K562 (cell line): Measurements from ENCODE around the gene COL9A3. TPM values are rescaled to one million over a fixed set of nuclear protein-coding genes. Genes with fewer than 3 reads are reported as not detected.

ENCODE experiments used
- ATF7 ChIP-seq: fragments of 450-650 bp; IDR thresholded peaks from 2 replicates; pipeline ENCODE4 v1.7.1; 2014; ENCODE audit warnings: mild to moderate bottlenecking, moderate library complexity
- BRF1 ChIP-seq: IDR thresholded peaks from 3 replicates; pipeline ENCODE4 v1.6.1; 2011; ENCODE audit warnings: borderline replicate concordance, mild to moderate bottlenecking; ENCODE audit not compliant: insufficient read length; ENCODE audit errors: extremely low read depth
- HNRNPLL ChIP-seq: fragments of 200-400 bp; formaldehyde crosslinking; IDR thresholded peaks from 2 replicates; pipeline ENCODE4 v1.6.1; 2017; ENCODE audit warnings: low read length, low read depth, mild to moderate bottlenecking; ENCODE audit not compliant: poor library complexity, severe bottlenecking
- MAX ChIP-seq: sonication (generic); formaldehyde crosslinking; IDR thresholded peaks from 2 replicates; pipeline ENCODE4 v1.9.0; 2022; ENCODE audit warnings: mild to moderate bottlenecking, missing genetic modification reagents
- MTA1 ChIP-seq: fragments of 450-650 bp; IDR thresholded peaks from 2 replicates; pipeline ENCODE4 v1.6.1; 2017; ENCODE audit warnings: borderline replicate concordance
- NBN ChIP-seq: fragments of 450-650 bp; IDR thresholded peaks from 2 replicates; pipeline ENCODE4 v1.6.1; 2016; ENCODE audit warnings: low read depth, mild to moderate bottlenecking
- RREB1 ChIP-seq: fragments of 250-450 bp; sonication (Bioruptor Pico); IDR thresholded peaks from 2 replicates; pipeline ENCODE4 v1.4.0; 2020
- SMARCE1 ChIP-seq: fragments of 450-650 bp; IDR thresholded peaks from 2 replicates; pipeline ENCODE4 v1.7.1; 2016; ENCODE audit warnings: mild to moderate bottlenecking
- TCF7 ChIP-seq: sonication (generic); IDR thresholded peaks from 2 replicates; pipeline ENCODE4 v1.6.1; 2016; ENCODE audit warnings: antibody characterized with exemption, borderline replicate concordance
- TOE1 ChIP-seq, 2 experiments: fragments of 450-650 bp in 1 of 2; sonication (generic) in 1 of 2; formaldehyde crosslinking in 1 of 2; IDR thresholded peaks; 2 replicates each; pipeline versions ENCODE4 v1.7.1 to v1.8.0; 2016 to 2022; ENCODE audit warnings: borderline replicate concordance in 2 of 2, mild to moderate bottlenecking in 2 of 2, antibody characterized with exemption in 1 of 2, inconsistent platforms in 1 of 2, low read depth in 1 of 2, missing genetic modification reagents in 1 of 2, moderate library complexity in 1 of 2
- WHSC1 ChIP-seq: IDR thresholded peaks from one replicate; pipeline ENCODE4 v1.6.1; 2012; ENCODE audit warnings: low read length, control low read depth, inconsistent platforms
- ZNF124 ChIP-seq: sonication (generic); formaldehyde crosslinking; IDR thresholded peaks from 2 replicates; pipeline ENCODE4 v1.8.1; 2022; ENCODE audit warnings: missing genetic modification reagents
- ZNF143 ChIP-seq: sonication (generic); formaldehyde crosslinking; IDR thresholded peaks from 2 replicates; pipeline ENCODE4 v1.9.0; 2022; ENCODE audit warnings: mild to moderate bottlenecking, missing genetic modification reagents
- ZNF175 ChIP-seq: fragments of 200-800 bp; sonication (Bioruptor generic); IDR thresholded peaks from 2 replicates; pipeline ENCODE4 v1.6.1; 2016; ENCODE audit warnings: low read depth, mild to moderate bottlenecking, missing genetic modification characterization, missing compliant biosample characterization
- ZNF24 ChIP-seq: fragments of 450-650 bp; IDR thresholded peaks from 2 replicates; pipeline ENCODE4 v1.6.1; 2016
- ZNF511 ChIP-seq: sonication (generic); formaldehyde crosslinking; IDR thresholded peaks from 2 replicates; pipeline ENCODE4 v1.8.0; 2022; ENCODE audit warnings: mild to moderate bottlenecking, missing genetic modification reagents
- ZNF583 ChIP-seq: fragments of 250-450 bp; sonication (Bioruptor Pico); IDR thresholded peaks from 2 replicates; pipeline ENCODE4 v1.4.0; 2020
- polyA plus RNA-seq, 8 experiments: library from polyadenylated mRNA; depleted of rRNA in 4 of 8; stranded (reverse) in 5 of 8; unstranded in 3 of 8; fragments of >200 nt; fragmentation: Nextera tagmentation in 2 of 8; fragmentation: Illumina TruSeq in 1 of 8; extraction: Ambion mirVana in 2 of 8; extraction: Trizol in 1 of 8; gene quantifications; 2 replicates each; pipeline versions ENCODE4 v1.2.1 to v1.2.3, GENCODE V29; 2011 to 2014; ENCODE audit warnings: inconsistent platforms in 1 of 8, missing spikeins in 1 of 8
- total RNA-seq, 7 experiments: library from RNA; depleted of rRNA in 6 of 7; stranded (reverse); fragments of >200 nt in 6 of 7; fragmentation: Illumina TruSeq in 2 of 7; extraction: Trizol in 2 of 7; gene quantifications; 2 replicates each; pipeline versions ENCODE4 v1.2.1 to v1.2.3, GENCODE V29; 2011 to 2021; ENCODE audit warnings: low replicate concordance in 1 of 7
- TF ChIP-seq, protein P1 (sequence below): fragments of 200-800 bp; sonication (Bioruptor generic); IDR thresholded peaks from 2 replicates; pipeline ENCODE4 v1.6.1; 2017; ENCODE audit warnings: missing genetic modification characterization, missing compliant biosample characterization
- TF ChIP-seq, protein P2 (sequence below): sonication (generic); IDR thresholded peaks from 2 replicates; pipeline ENCODE4 v1.6.1; 2016

The COL9A3 gene
- total and polyA plus RNA-seq, 9 of the 15 experiments (the other 6 are each of a cell fraction or from before 2014, with no cell fraction given), result 0.14 to 3.6 (median 0.88) TPM; not detected in 1

DNA sequence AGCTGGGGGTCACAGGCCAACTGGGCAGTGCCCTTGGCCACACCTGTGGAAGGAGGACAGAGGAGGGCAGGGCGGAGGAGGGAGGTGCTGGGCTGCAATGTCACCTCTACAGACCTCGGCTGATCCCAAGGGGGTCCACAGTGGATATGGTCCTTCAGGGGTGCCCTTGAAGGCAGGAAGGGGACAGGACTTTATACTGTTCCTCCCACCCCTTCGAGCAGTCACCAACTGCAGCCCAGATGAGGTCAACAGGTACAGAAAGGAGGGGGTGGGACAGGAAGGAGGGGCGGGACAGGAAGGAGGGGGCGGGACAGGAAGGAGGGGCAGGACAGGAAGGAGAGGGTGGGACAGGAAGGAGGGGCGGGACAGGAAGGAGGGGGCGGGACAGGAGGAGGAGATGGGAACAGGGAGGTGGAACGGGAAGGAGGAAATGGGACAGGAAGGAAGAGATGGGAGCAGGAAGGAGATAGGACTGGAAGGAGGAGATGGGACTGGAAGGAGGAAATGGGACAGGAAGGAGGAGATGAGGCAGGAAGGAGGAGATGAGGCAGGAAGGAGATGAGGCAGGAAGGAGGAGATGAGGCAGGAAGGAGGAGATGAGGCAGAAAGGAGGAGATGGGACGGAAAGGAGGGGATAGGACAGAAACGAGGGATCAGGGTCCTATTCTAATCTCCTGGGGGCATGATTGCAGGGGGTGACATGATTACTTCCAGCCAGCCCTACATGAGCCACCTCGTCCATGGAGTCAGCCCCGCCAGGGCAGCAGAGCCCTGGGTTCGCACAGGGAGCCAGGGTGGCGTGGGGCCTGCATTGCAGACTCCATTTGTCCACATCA is 39.9 kb upstream of the COL9A3 start (continued):
- TF ChIP-seq RREB1 (CRISPR knock-in tag), result no peak
- no peak for TF ChIP-seq TOE1 (IDR thresholded peaks at IDR 0.05; ENCODE audit: borderline replicate concordance)
- no peak for TF ChIP-seq TOE1 (CRISPR knock-in tag; IDR thresholded peaks at IDR 0.05; ENCODE audit: borderline replicate concordance, low read depth)
- no peak for TF ChIP-seq MTA1
- peak; percentile 77 for TF ChIP-seq ATF7
- no peak; the same call in 1 of the 2 replicates for TF ChIP-seq MAX (CRISPR knock-in tag)
- TF ChIP-seq ZNF583 (CRISPR knock-in tag), result no peak
- TF ChIP-seq ZNF175 (CRISPR knock-in tag), result peak; percentile 25; the same call in 1 of the 2 replicates
- TF ChIP-seq SMARCE1, result peak; percentile 54
- no peak for TF ChIP-seq BRF1
- TF ChIP-seq, protein P1, sequence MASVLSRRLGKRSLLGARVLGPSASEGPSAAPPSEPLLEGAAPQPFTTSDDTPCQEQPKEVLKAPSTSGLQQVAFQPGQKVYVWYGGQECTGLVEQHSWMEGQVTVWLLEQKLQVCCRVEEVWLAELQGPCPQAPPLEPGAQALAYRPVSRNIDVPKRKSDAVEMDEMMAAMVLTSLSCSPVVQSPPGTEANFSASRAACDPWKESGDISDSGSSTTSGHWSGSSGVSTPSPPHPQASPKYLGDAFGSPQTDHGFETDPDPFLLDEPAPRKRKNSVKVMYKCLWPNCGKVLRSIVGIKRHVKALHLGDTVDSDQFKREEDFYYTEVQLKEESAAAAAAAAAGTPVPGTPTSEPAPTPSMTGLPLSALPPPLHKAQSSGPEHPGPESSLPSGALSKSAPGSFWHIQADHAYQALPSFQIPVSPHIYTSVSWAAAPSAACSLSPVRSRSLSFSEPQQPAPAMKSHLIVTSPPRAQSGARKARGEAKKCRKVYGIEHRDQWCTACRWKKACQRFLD (CRISPR knock-in tag), result no peak
- TF ChIP-seq WHSC1, result no peak
- no peak for TF ChIP-seq ZNF143 (CRISPR knock-in tag)
- TF ChIP-seq NBN, result no peak
- TF ChIP-seq ZNF124 (CRISPR knock-in tag), result no peak
- TF ChIP-seq ZNF511, result no peak
- no peak for TF ChIP-seq HNRNPLL
- TF ChIP-seq ZNF24, result no peak
- TF ChIP-seq, protein P2, sequence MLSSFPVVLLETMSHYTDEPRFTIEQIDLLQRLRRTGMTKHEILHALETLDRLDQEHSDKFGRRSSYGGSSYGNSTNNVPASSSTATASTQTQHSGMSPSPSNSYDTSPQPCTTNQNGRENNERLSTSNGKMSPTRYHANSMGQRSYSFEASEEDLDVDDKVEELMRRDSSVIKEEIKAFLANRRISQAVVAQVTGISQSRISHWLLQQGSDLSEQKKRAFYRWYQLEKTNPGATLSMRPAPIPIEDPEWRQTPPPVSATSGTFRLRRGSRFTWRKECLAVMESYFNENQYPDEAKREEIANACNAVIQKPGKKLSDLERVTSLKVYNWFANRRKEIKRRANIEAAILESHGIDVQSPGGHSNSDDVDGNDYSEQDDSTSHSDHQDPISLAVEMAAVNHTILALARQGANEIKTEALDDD, result no peak
- TF ChIP-seq TCF7, result no peak
